Amniotic epithelial cell (primary cell): ENCODE data around the gene EIF3L.

Experiments
- DNase-seq: peaks from one replicate; pipeline ENCODE4 v3.0.0-alpha.2; 2010; ENCODE audit warnings: low read depth

The EIF3L gene

DNA sequence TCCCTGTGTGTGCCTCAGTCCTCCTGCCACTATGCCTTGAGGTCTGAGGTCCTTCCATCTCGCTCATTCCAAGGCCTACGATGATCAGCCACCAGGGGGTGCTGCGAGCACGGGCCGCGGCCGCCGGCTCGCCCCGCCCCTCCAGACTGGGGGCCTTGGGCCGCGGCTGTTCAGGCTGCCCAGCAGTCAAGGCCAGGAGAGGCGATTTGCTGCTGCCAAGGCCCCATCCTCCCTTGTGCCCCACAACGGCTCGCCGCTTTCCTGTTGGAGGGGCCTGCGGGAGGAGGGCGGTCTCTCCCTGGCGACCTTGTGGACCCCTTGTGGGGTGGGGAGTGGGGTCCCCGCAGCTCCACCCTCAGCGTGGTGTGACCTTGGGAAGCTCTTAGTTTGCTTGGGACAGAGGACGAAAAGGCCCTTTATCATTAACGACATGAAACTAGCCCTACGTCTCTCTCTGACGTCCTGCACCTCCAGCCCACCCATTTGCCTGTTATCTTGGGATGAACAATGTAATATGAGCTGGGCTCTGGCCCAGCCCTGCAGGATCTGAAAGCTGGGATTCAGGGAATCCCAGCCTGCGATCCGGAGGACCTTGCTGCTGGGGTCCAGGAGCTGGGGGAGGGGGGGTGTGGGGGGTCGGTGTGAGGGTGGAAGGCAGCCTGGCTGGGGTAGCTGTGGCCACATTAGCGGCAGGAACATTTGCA, 31.4 kb upstream of the EIF3L start:
- DNase-seq = peak; percentile 83

DNA sequence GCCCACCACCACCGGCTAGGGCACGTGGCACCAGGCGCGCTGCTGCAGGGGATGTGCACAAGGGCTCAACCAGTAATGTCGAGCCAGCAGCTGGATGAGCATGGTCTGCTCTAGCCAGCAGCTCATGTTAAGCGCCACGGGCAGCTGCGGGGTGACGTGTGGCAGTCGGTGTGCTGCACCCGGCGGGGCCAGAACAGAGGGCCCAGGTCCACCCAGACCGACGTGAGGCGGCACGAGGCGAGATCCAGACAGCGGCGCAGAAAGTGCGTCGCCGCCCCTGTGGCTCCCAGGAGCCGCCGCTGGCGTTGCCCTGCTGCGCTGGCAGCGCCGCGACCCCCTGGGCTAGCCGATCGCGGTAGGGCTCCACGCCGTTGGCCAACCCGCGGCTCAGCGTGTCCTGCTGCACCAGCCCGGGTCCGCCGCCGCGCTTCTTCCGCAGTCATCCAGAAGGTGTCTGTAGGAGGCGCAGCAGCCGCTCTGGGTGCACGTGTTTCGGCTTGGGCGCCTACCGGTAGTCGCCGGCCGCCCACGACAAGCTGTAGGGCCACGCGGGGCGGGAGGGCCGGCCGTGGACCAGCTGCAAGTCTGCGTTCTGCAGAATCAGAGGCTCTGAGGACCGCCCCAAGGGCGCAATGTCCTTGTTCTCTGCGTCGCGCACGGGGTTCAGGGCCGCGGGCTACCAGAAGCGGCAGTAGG, 30.7 kb upstream of the EIF3L start:
- DNase-seq = peak; percentile 45

DNA sequence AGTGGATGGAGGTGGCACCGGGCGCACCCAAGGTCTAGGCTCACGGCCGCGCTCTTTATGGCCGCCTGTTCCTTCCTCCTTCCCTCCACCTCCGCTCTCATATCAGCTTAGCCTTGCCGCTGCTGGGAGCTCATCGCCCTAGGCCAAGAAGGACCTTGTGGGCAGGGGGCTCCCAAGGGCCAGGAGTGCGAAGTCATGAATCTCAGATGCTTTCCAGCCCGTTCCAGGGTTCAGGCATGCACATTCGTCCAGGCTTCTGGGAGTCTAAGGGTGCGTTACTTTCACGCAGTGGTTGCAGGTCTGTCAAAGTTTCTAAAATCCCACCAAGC, 30.1 kb upstream of the EIF3L start:
- DNase-seq = no peak

DNA sequence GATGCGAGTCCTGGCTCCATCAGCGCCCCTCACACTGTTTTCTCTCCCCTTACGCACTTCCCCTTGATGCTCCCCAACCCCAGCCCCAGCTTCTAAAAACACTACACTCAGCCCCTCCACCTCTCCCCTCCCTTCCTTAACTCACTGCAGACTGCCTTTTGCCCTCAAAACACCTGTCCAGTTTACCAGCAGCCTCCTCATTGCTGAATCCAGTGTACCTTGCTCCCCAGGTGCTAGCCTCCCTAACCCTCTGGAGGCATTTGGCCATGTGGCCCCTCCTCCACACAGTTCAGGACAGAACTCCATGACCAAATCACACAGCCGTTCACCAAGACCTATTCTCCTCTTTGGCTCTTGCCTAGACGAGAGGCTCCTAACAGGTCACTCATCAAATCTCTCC, 28.9 kb upstream of the EIF3L start:
- no peak for DNase-seq

DNA sequence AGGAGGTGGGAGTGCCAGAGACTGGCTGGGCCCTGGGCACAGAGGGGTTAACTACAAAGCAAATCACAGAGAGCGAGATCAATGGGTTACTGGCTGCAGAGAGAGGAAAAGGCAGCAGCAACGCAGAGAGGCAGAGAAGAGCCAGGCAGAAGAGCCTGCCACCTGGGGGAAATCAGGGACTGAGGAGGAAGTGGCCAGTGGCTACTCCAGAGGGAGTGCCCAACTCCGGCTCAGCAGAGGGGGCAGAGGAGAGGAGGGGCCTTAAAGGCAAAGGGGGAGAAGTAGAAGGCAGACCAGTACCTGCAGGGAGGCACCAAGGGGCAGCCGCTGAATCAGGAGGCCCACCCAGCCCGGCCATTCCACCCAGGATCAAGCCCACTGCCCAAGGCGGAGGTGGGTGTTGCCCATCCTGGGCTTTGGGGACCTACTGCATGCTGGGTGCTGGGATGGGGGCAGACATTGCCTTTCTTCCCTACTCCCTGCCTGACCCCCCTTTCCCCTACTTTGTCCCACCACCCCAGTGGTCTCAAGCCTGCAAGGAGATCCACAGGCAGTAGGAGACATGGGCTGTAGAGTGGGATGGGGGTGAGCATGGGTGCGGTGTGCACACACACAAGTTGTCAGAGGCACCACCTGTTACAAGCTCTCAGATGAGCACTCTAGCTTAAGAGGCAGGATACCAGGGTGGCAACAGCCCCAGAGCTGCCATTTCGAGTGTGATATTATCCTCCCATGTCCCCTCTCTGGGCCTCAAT, 27.0 kb upstream of the EIF3L start:
- no peak for DNase-seq

DNA sequence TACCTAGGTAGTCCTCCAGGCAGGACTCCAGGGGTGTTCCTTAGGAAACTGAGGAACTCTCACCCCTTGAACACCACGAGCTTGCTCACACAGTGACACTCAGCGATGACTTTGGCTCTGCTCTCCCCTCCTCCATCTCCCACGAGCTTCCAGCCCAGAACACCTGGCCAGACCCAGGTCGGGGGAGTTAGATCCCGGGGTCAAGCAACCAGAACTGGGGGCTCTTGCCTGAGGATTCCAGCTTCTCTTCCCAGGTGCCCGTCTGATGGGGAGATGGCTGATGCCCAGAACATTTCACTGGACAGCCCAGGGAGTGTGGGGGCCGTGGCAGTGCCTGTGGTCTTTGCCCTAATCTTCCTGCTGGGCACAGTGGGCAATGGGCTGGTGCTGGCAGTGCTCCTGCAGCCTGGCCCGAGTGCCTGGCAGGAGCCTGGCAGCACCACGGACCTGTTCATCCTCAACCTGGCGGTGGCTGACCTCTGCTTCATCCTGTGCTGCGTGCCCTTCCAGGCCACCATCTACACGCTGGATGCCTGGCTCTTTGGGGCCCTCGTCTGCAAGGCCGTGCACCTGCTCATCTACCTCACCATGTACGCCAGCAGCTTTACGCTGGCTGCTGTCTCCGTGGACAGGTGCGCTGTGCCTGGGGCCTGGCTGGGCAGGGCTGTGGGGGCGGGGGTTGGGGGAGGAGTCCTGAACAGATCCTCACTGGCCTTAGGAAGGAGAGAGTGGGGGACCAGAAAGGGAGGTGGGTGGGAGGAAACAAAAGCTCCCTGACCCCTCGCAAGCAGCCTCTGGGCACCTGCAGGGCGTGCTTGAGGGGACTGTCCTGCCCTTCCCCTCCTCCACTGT, 25.9 kb upstream of the EIF3L start, which contains the start of gene GALR3:
Gene GALR3, plus strand, starts transcription at position 249 of the 852 bp plus-strand sequence. Its CDS starts 25 bp downstream, at position 274.
- DNase-seq = no peak

DNA sequence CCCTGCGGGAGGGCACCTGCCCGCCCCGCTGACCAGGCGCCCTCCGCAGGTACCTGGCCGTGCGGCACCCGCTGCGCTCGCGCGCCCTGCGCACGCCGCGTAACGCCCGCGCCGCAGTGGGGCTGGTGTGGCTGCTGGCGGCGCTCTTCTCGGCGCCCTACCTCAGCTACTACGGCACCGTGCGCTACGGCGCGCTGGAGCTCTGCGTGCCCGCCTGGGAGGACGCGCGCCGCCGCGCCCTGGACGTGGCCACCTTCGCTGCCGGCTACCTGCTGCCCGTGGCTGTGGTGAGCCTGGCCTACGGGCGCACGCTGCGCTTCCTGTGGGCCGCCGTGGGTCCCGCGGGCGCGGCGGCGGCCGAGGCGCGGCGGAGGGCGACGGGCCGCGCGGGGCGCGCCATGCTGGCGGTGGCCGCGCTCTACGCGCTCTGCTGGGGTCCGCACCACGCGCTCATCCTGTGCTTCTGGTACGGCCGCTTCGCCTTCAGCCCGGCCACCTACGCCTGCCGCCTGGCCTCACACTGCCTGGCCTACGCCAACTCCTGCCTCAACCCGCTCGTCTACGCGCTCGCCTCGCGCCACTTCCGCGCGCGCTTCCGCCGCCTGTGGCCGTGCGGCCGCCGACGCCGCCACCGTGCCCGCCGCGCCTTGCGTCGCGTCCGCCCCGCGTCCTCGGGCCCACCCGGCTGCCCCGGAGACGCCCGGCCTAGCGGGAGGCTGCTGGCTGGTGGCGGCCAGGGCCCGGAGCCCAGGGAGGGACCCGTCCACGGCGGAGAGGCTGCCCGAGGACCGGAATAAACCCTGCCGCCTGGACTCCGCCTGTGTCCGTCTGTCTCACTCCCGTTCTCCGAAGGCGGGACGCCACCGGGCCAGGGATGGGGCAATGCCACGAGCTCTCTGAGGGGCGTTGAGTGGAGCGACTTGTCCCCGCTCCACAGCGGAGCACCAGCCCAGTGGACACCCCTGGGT, 24.3 kb upstream of the EIF3L start:
- no peak for DNase-seq

DNA sequence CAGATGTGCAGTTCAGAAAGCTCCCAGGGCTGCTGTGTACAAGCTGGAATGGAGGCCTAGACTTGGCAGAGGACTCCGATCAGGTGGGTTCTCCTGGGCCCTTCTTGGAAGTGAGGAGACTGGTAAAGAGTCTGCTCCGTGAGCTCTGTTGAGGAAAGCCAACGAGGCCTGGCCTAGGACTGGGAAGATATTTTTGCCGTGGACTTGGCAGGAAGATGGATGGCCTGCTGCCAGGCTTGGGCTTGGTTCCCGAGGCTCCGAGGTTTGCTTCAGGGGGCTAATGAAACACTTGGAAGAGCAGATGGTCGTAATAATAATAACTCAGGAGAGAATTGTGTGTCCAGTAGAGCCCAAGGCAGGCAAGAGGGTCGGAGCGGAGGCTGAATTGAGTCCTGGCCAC, 22.2 kb upstream of the EIF3L start:
- no peak for DNase-seq

DNA sequence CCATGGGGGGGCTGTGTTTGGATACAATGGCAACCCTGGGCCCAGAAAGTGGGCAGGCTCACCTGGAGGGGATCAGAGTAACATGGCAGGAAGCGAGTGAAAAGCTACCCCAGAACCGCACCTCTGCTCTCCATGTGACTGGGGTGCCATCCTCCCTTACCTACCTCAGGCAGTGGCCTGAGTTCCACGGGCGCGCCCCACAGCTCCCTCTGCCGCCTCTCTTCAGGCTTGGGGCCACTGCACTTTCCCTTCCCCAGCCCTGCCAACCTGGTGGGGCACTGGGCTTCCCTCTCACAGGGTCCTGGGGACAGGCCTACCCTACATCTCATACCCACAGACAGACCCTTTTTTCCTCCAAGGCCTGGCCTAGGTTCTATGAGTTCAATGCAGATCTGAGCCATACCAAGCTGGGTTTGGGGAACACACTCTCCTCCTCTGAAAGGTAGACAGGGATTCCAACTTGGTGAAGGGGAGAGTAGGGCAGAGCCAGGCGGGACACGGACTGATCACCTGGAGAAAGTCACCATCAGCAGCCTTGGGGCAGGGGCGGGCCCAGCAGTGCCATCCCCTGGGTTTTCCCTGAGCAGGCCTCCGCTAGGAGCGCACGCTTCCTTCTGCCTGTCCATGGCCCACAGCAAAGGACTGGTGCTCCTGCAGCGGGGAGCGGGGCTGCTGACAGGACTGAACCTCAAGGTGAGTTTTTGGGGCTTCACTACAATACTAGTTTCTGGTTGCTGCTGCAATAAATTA, 19.0 kb upstream of the EIF3L start:
- no peak for DNase-seq

DNA sequence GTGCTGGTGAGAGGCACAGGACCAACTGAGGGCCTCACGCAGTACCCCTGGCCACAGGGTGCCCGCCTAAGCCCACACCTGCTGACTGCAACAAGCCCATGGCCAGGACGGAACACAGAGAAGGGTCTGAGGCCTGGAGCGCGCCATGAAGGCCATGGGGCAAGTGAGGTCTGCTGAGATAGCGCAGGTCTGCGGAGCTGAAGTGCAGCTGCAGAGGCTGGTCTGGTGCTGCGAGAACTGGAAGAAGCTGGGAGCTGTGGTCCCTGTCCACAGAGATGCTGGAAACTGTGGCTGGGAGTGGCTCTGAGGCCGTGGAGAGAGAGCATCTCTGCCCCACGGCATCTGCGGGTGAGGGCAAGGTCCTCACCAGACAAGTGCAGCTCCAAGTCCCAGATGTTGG, 17.7 kb upstream of the EIF3L start:
- no peak for DNase-seq

DNA sequence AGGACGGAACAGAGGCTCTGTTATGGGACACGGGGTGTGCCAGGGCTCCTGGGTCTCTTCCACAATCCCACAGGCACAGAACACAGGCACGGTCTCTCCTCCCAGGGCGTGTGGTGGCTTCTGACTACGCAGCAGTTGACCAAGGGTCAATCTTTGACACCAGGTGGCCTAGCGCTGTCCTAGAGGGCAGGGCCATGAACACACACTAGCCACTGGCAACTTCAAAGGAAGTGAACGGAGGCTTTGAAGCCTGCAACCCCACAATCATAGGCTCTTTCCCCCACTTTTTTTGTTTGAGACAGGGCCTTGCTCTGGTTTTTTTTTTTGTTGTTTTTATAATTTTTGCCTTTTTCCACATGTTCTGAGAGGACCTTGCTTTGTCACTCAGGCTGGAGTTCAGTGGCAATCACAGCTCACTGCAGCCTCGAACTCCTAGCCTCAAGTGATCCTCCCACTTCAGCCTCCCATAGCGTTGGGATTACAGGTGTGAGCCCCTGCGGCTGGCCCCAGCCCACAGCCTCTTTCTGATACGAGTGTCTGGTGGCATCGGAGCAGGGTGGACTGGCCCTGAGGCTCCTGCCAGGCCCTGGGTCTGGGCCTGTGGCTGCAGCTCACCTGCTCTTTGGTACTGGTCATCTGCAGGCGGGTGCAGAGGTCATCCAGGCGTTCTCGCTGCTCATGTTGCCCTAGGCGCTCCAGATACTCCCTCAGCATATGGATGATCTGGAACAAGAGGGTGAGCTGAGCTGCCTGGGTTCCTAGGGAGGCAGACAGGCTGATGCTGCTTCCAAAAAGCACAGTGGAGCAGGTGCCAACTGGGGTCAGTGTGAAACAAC, 17.0 kb upstream of the EIF3L start:
- DNase-seq = no peak

DNA sequence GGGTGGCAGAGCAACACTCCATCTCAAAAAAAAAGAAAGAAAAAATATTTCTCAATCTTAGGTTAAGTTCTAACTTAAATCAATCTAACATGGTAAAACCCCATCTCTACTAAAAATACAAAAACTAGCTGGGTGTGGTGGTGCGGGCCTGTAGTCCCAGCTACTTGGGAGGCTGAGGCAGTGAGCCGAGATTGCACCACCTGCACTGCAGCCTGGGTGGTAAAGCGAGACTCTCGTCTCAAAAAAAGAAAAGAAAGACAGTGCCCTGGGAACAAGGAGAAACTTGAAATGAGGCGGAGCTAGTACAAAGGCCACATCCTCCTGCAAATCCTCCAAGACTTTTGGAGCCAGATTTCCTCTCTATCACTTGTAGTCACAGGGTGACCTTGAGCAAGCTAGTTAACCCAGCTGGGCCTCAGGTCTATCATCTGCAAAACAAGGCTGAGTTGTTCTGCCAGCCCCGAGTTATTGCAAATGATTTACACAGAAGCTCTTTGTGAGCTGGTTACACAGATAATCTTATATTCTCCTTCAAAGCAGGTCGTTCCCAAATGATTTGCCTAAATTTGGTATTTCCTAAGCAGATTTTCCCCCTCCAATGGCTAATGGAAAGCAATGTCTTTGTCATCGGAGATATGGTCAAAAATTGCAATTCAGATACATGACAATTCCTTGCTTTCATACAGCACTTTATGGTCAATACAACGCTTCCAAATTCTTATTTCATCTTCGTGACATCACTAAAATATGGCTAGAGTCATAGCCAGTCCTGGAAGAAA, 7.0 kb upstream of the EIF3L start:
- peak; percentile 49 for DNase-seq

DNA sequence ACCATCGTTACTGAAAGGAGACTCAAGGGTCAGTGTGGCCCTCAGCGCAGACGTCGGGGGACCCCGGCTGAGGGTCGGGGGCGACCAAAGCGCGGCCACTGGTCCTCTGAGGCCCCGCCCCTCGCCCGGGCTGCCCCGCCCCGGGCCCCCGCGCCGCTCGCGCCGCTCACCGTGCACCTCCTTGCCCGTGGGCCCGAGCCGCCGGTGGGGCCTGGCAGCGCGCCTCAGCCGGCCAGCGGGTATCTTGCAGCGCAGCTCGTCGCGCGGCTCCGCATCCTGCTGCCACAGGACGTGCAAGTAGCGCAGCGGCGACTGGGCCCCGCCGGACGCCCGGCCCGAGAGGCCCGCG, 5.5 kb upstream of the EIF3L start:
- no peak for DNase-seq

DNA sequence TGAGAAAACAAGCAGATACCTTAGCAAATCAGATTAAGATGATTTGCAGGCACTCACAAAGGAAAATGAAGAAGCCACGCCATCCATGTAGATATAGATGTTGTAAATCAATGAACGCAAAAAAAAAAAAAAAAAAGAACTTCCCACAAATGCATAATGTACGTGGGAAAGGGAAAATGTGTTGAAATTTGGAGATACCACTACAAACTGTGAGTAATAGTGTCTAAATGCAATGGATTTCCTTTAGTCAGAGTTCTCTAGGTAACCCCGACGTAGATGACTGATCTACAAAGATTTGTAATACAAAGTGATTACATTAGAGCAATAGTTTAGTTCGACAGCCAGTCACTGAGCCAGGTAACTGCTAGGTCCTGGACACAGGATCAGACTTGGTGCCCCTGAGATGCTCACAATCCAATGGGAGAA, 4.3 kb upstream of the EIF3L start:
- DNase-seq = peak; percentile 44

DNA sequence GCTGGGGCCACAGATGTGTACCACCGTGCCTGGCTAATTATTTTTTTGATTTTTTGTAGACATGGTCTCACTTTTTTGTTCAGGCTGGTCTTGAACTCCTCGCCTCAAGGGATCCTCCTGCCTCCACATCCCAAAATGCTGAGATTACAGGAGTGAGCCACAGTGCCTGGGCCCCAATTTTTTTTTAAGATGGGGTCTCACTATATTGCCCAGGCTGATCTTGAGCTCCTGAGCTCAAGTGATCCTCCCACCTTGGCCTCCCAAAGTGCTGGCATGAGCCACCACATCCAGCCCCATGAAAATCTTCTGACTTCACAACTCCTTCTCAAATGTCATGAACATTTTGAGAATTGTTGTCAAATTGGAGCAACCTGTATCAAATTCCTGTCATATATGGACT, 2.8 kb upstream of the EIF3L start:
- DNase-seq = no peak

DNA sequence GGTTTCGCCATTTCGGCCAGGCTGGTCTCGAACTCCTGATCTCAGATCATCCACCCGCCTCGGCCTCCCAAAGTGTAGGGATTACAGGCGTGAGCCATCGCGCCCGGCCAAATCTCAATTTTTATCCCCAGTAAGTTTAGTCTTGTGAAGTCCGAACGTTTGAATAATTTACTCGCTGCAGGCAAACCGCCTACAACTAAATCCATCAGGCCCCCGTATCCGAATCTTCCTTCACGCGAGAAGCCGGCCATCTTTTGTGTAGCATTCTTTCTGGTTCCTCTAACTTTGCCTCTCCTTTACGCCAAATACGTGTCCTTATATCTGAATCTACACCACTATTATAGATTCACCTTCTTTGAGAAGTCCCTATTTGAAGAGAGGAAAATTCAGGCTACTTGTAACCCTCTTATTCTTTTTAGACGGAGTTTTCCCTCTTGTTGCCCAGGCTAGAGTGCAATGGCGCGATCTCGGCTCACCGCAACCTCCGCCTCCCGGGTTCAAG, 581 bp upstream of the EIF3L start:
- peak; percentile 43 for DNase-seq

DNA sequence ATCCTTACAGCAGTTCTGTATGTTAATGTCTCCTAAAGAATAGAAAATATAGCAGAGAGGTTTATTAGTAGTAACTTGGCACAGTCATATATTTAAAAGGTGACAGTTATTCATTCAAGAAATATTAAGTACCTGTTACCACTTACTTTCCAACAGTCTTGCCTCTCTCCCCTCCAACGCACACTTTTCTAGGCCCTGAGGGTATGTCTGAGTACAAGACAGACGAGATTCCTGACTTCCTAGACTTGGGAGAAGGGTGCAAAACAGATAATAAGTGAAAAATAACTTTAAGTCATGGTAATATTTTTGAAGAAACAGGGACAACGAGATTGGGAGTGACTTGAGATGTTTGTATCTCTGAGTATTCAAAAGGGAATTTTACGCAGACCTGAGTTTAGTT, 1.6 kb downstream of the EIF3L start:
- DNase-seq = no peak

DNA sequence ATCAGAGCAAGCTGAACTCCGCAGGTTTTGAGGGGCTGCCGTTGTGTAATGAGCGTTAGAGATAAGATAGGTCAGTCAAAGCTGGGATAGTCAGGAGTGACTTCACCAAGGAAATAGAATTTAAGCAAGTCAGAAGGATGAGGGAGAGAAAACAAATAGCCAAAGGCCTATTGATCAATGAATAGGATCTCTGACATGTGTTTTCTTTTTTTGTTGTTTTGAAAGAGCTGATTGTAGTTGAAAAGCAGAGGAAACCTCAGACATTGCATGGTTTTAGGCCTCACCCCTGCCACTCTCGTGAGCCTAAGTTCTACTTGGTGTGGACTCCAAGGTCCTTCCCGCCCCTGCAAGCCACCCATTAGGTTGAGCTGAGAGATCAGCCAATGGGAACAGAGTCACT, 3.2 kb downstream of the EIF3L start:
- DNase-seq = no peak

DNA sequence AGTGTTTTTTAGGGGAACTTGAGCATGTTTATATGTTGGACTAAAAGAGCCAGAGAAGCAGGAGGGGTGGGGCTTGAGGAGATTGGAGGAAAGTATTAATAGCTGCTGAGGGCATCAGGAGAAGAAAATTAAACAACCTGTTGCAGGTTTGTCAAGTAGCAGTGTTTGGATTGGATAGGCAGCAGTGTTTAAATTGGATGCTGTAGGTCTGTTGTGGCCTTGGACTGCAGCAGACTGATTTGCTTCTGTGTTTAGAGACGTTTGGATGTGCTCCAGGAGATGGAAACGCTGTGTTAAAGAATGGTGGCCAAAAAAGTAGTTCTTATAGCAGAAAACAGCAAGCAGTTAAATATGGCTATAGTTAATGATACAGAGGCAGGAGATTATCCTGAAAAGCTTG, 5.7 kb downstream of the EIF3L start:
- no peak for DNase-seq
